ENCODE measurements around the gene METRNL.

Gene METRNL

GRCh38 chr17:83032781-83033180 lies 46.6 kb upstream of the METRNL start:
- no peak overlapping the region for H3K4me2 ChIP-seq (ENCODE audit: insufficient read depth, low read length)
- peaks cover 93% of the 10 kb centered on the region for H3K79me2 ChIP-seq (ENCODE audit: insufficient read depth, low read length)
- no peak overlapping the region for H3K27ac ChIP-seq (ENCODE audit: low read length)
- H4K20me1 ChIP-seq (ENCODE audit: insufficient read depth, low read length) = peaks cover 69% of the 10 kb centered on the region
- H2AFZ ChIP-seq (ENCODE audit: low read depth, low read length) = no peak overlapping the region
- H3K36me3 ChIP-seq (ENCODE audit: insufficient read depth, low read length) = peaks cover 89% of the 10 kb centered on the region
- no peak overlapping the region for H3K9ac ChIP-seq (ENCODE audit: low read depth, low read length)
- no peak for TF ChIP-seq EZH2 (IDR thresholded peaks at IDR 0.05; ENCODE audit: borderline replicate concordance, low read depth, low read length, severe bottlenecking)
- TF ChIP-seq, protein P1, sequence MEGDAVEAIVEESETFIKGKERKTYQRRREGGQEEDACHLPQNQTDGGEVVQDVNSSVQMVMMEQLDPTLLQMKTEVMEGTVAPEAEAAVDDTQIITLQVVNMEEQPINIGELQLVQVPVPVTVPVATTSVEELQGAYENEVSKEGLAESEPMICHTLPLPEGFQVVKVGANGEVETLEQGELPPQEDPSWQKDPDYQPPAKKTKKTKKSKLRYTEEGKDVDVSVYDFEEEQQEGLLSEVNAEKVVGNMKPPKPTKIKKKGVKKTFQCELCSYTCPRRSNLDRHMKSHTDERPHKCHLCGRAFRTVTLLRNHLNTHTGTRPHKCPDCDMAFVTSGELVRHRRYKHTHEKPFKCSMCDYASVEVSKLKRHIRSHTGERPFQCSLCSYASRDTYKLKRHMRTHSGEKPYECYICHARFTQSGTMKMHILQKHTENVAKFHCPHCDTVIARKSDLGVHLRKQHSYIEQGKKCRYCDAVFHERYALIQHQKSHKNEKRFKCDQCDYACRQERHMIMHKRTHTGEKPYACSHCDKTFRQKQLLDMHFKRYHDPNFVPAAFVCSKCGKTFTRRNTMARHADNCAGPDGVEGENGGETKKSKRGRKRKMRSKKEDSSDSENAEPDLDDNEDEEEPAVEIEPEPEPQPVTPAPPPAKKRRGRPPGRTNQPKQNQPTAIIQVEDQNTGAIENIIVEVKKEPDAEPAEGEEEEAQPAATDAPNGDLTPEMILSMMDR (IDR thresholded peaks at IDR 0.05; ENCODE audit: borderline replicate concordance, extremely low read depth, low read length, poor library complexity, severe bottlenecking) = no peak
- DNase-seq = no peak
- ATAC-seq (ENCODE audit: insufficient read depth, low read depth) = no peak
- H3K9me3 ChIP-seq (ENCODE audit: insufficient read depth, low read length, severe bottlenecking) = no peaks in the 10 kb centered on the region
- H3K4me1 ChIP-seq (ENCODE audit: insufficient read depth, low read length) = no peaks in the 10 kb centered on the region
- H3K4me3 ChIP-seq (ENCODE audit: low read depth in 1 of 2, low read length in 2 of 2) = no peak overlapping the region
- H3K27me3 ChIP-seq (ENCODE audit: insufficient read depth, low read length, poor library complexity) = no peaks in the 10 kb centered on the region

- no peak for TF ChIP-seq EZH2 (IDR thresholded peaks at IDR 0.05; ENCODE audit: borderline replicate concordance, low read depth, low read length, severe bottlenecking)
- TF ChIP-seq, protein P1 (IDR thresholded peaks at IDR 0.05; ENCODE audit: borderline replicate concordance, extremely low read depth, low read length, poor library complexity, severe bottlenecking) = no peak
- Histone ChIP-seq H3K36me3 (ENCODE audit: insufficient read depth, low read length) (peaks cover 85% of the 10 kb centered on the region), H3K9me3 (ENCODE audit: insufficient read depth, low read length, severe bottlenecking) (no peaks in the 10 kb centered on the region), H3K9ac (ENCODE audit: low read depth, low read length) (no peak overlapping the region), H3K27me3 (ENCODE audit: insufficient read depth, low read length, poor library complexity) (no peaks in the 10 kb centered on the region), H3K27ac (ENCODE audit: low read length) (no peak overlapping the region), H4K20me1 (ENCODE audit: insufficient read depth, low read length) (peaks cover 66% of the 10 kb centered on the region), H3K4me1 (ENCODE audit: insufficient read depth, low read length) (no peaks in the 10 kb centered on the region), H2AFZ (ENCODE audit: low read depth, low read length) (no peak overlapping the region), H3K4me3 (ENCODE audit: low read depth in 1 of 2, low read length in 2 of 2) (no peak overlapping the region), H3K4me2 (ENCODE audit: insufficient read depth, low read length) (no peak overlapping the region), H3K79me2 (ENCODE audit: insufficient read depth, low read length) (peaks cover 91% of the 10 kb centered on the region)
- DNase-seq (no peak), ATAC-seq (ENCODE audit: insufficient read depth, low read depth) (no peak)
These were observed 44.9 kb upstream of the METRNL start for GRCh38 chr17:83034525-83034924.

DNA sequence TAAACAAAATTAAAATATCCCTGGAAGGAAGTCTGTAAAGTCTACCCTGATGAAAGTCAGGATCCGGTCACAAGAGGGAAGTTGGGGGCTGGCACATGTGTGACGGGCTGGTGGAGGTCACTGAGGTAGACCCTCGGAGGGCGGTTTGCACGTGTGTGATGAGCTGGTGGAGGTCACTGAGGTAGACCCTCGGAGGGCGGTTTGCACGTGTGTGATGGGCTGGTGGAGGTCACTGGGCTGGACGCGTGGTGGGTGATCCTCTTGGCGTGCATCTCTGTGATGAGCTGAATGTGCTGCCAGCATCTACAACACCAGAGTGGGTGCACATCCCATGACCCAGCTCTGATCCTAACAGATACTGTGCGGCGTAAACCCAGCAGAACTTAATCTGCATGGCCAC lies 43.7 kb upstream of the METRNL start:
- no peaks in the 10 kb centered on the region for H3K9me3 ChIP-seq (ENCODE audit: insufficient read depth, low read length, severe bottlenecking)
- DNase-seq = no peak
- ATAC-seq (ENCODE audit: insufficient read depth, low read depth) = no peak
- peaks cover 58% of the 10 kb centered on the region for H4K20me1 ChIP-seq (ENCODE audit: insufficient read depth, low read length)
- TF ChIP-seq, protein P1 (IDR thresholded peaks at IDR 0.05; ENCODE audit: borderline replicate concordance, extremely low read depth, low read length, poor library complexity, severe bottlenecking) = no peak
- no peak for TF ChIP-seq EZH2 (IDR thresholded peaks at IDR 0.05; ENCODE audit: borderline replicate concordance, low read depth, low read length, severe bottlenecking)
- H3K4me1 ChIP-seq (ENCODE audit: insufficient read depth, low read length) = no peaks in the 10 kb centered on the region; the same call in 1 of the 2 replicates
- no peak overlapping the region for H3K9ac ChIP-seq (ENCODE audit: low read depth, low read length)
- H2AFZ ChIP-seq (ENCODE audit: low read depth, low read length) = no peak overlapping the region
- peaks cover 91% of the 10 kb centered on the region for H3K79me2 ChIP-seq (ENCODE audit: insufficient read depth, low read length)
- no peak overlapping the region for H3K4me2 ChIP-seq (ENCODE audit: insufficient read depth, low read length)
- H3K27ac ChIP-seq (ENCODE audit: low read length) = no peak overlapping the region
- H3K27me3 ChIP-seq (ENCODE audit: insufficient read depth, low read length, poor library complexity) = no peaks in the 10 kb centered on the region
- H3K36me3 ChIP-seq (ENCODE audit: insufficient read depth, low read length) = peaks cover 86% of the 10 kb centered on the region
- no peak overlapping the region for H3K4me3 ChIP-seq (ENCODE audit: low read depth in 1 of 2, low read length in 2 of 2)

GRCh38 chr17:83036193-83036592 lies 43.2 kb upstream of the METRNL start:
- Histone ChIP-seq H2AFZ (ENCODE audit: low read depth, low read length) (no peak overlapping the region), H3K36me3 (ENCODE audit: insufficient read depth, low read length) (peaks cover 86% of the 10 kb centered on the region), H3K9me3 (ENCODE audit: insufficient read depth, low read length, severe bottlenecking) (peaks cover 3% of the 10 kb centered on the region), H3K4me1 (ENCODE audit: insufficient read depth, low read length) (no peaks in the 10 kb centered on the region; the same call in 1 of the 2 replicates), H3K27ac (ENCODE audit: low read length) (no peak overlapping the region), H3K27me3 (ENCODE audit: insufficient read depth, low read length, poor library complexity) (no peaks in the 10 kb centered on the region), H3K79me2 (ENCODE audit: insufficient read depth, low read length) (peaks cover 91% of the 10 kb centered on the region), H3K4me3 (ENCODE audit: low read depth in 1 of 2, low read length in 2 of 2) (no peak overlapping the region), H4K20me1 (ENCODE audit: insufficient read depth, low read length) (peaks cover 53% of the 10 kb centered on the region), H3K4me2 (ENCODE audit: insufficient read depth, low read length) (no peak overlapping the region), H3K9ac (ENCODE audit: low read depth, low read length) (no peak overlapping the region)
- DNase-seq = no peak
- ATAC-seq (ENCODE audit: insufficient read depth, low read depth) = no peak
- TF ChIP-seq EZH2 (IDR thresholded peaks at IDR 0.05; ENCODE audit: borderline replicate concordance, low read depth, low read length, severe bottlenecking) = no peak
- TF ChIP-seq, protein P1 (IDR thresholded peaks at IDR 0.05; ENCODE audit: borderline replicate concordance, extremely low read depth, low read length, poor library complexity, severe bottlenecking) = no peak

Measured in DND-41 (cell line).